GM12873 (cell line): Measurements from ENCODE around the gene OPHN1.

Experiments used
- CTCF ChIP-seq: IDR thresholded peaks from 2 replicates; pipeline ENCODE4 v1.5.1; 2012; ENCODE audit warnings: low read depth, mild to moderate bottlenecking, moderate library complexity, low read length, control low read depth; ENCODE audit not compliant: insufficient read depth; ENCODE audit errors: missing control alignments

Gene OPHN1

GRCh38 chrX:68422478-68422877, 10.8 kb downstream of the OPHN1 start:
- no peak for TF ChIP-seq CTCF

- no peak for TF ChIP-seq CTCF
Measured at GRCh38 chrX:68421636-68422035, 11.7 kb downstream of the OPHN1 start.

GRCh38 chrX:68420559-68420958, 12.7 kb downstream of the OPHN1 start:
- TF ChIP-seq CTCF = no peak

GRCh38 chrX:68419975-68420374, 13.3 kb downstream of the OPHN1 start:
- no peak for TF ChIP-seq CTCF

GRCh38 chrX:68417651-68418050, 15.6 kb downstream of the OPHN1 start:
- TF ChIP-seq CTCF = no peak

GRCh38 chrX:68416592-68416991, 16.7 kb downstream of the OPHN1 start:
- TF ChIP-seq CTCF = no peak

- TF ChIP-seq CTCF = no peak
Measured at GRCh38 chrX:68415316-68415715, 18.0 kb downstream of the OPHN1 start.
